ENCODE measurements around the gene SCN10A.

SCN10A gene

GRCh38 chr3:38713121-38713520, 102.9 kb downstream of the SCN10A start:
- no peaks in the 10 kb centered on the region for H3K36me3 ChIP-seq (ENCODE audit: low read depth)
- DNase-seq (ENCODE audit: low spot score) (no peak), ATAC-seq (ENCODE audit: low read depth) (no peak)
- no peak for TF ChIP-seq CTCF (IDR thresholded peaks at IDR 0.05; ENCODE audit: poor library complexity, severe bottlenecking)
- no peaks in the 10 kb centered on the region for H3K27me3 ChIP-seq (ENCODE audit: insufficient read depth, poor library complexity, severe bottlenecking)
- no peaks in the 10 kb centered on the region for H3K9me3 ChIP-seq (ENCODE audit: severe bottlenecking)
- no peaks in the 10 kb centered on the region for H3K4me1 ChIP-seq (ENCODE audit: insufficient read depth, poor library complexity, severe bottlenecking)
- no peak overlapping the region for H3K4me3 ChIP-seq (ENCODE audit: severe bottlenecking)
- no peak overlapping the region for H3K27ac ChIP-seq (ENCODE audit: poor library complexity, severe bottlenecking)

- TF ChIP-seq CTCF (IDR thresholded peaks at IDR 0.05; ENCODE audit: poor library complexity, severe bottlenecking), result no peak
- ATAC-seq (ENCODE audit: low read depth) (no peak), DNase-seq (ENCODE audit: low spot score) (no peak)
- Histone ChIP-seq H3K27ac (ENCODE audit: poor library complexity, severe bottlenecking) (no peak overlapping the region), H3K27me3 (ENCODE audit: insufficient read depth, poor library complexity, severe bottlenecking) (no peaks in the 10 kb centered on the region), H3K36me3 (ENCODE audit: low read depth) (no peaks in the 10 kb centered on the region), H3K4me1 (ENCODE audit: insufficient read depth, poor library complexity, severe bottlenecking) (no peaks in the 10 kb centered on the region), H3K4me3 (ENCODE audit: severe bottlenecking) (no peak overlapping the region), H3K9me3 (ENCODE audit: severe bottlenecking) (no peaks in the 10 kb centered on the region)
Observed at GRCh38 chr3:38711321-38711720, 104.7 kb downstream of the SCN10A start.

DNA sequence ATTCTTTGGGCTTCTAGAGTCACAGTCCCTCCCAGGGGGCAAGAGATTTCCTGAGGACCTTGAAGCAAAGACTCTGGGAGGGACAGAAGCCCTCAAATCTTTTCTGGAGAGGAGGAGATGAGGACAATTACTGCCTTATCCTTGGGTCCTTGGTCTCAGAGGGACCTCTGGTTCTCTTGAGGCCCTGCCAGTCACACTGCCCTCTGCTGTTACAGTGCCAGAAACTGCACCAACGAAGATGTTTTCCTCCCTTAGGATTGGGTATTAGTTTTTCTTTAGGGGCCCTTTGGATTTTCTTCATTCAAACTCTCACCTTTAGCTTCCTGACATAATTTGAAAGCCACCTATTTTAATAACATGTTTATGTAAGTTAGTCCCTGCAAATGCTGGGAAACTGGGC, 108.3 kb downstream of the SCN10A start:
- DNase-seq (ENCODE audit: low spot score), result no peak
- Histone ChIP-seq H3K27me3 (ENCODE audit: insufficient read depth, poor library complexity, severe bottlenecking) (no peaks in the 10 kb centered on the region), H3K27ac (ENCODE audit: poor library complexity, severe bottlenecking) (no peak overlapping the region), H3K4me1 (ENCODE audit: insufficient read depth, poor library complexity, severe bottlenecking) (no peaks in the 10 kb centered on the region), H3K4me3 (ENCODE audit: severe bottlenecking) (no peak overlapping the region), H3K36me3 (ENCODE audit: low read depth) (no peaks in the 10 kb centered on the region), H3K9me3 (ENCODE audit: severe bottlenecking) (no peaks in the 10 kb centered on the region)
- no peak for ATAC-seq (ENCODE audit: low read depth)
- no peak for TF ChIP-seq CTCF (IDR thresholded peaks at IDR 0.05; ENCODE audit: poor library complexity, severe bottlenecking)

DNA sequence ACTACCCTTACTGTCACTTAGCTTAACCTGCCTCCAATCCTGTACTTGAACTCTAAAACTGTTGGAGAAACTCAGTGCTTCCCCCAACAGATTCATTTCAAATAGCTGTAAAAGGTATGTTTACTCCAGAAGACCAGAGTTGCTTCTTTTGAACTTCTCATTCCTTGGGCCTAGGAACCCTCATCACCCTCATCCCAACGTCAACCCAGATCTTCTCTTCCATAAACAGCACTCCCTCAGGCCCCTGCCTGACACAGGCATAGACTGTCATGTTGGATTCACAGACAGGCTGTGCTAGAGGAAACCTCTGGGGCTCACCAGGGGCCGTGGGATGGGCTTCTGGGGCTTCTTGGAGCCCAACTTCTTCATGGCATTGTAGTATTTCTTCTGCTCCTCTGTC, 109.1 kb downstream of the SCN10A start:
- DNase-seq (ENCODE audit: low spot score), result no peak
- Histone ChIP-seq H3K4me1 (ENCODE audit: insufficient read depth, poor library complexity, severe bottlenecking) (no peaks in the 10 kb centered on the region), H3K27ac (ENCODE audit: poor library complexity, severe bottlenecking) (no peak overlapping the region), H3K27me3 (ENCODE audit: insufficient read depth, poor library complexity, severe bottlenecking) (no peaks in the 10 kb centered on the region), H3K36me3 (ENCODE audit: low read depth) (no peaks in the 10 kb centered on the region), H3K9me3 (ENCODE audit: severe bottlenecking) (no peaks in the 10 kb centered on the region), H3K4me3 (ENCODE audit: severe bottlenecking) (no peak overlapping the region)
- no peak for ATAC-seq (ENCODE audit: low read depth)
- TF ChIP-seq CTCF (IDR thresholded peaks at IDR 0.05; ENCODE audit: poor library complexity, severe bottlenecking), result no peak

DNA sequence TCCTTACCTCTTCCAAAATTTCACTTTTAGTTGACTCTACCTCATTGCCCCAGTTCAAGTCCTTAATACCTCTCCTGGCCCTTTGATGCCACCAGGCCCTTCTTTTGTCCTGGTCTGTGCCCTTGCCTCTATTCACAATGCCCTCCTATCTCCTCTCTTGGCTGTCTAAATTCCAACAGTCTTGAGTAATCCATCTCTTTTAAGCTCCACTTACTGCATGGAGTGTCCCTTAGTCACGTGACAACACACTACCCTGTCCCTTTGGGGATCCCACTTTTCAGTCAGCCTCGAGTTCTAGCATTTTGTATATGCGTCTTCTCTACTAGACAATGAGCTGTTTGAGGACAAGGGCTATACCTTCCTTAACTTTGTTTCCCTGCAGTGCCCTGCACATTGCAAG, 113.8 kb downstream of the SCN10A start:
- no peak for TF ChIP-seq CTCF (IDR thresholded peaks at IDR 0.05; ENCODE audit: poor library complexity, severe bottlenecking)
- DNase-seq (ENCODE audit: low spot score), result no peak
- Histone ChIP-seq H3K27me3 (ENCODE audit: insufficient read depth, poor library complexity, severe bottlenecking) (no peaks in the 10 kb centered on the region), H3K4me3 (ENCODE audit: severe bottlenecking) (no peak overlapping the region), H3K36me3 (ENCODE audit: low read depth) (no peaks in the 10 kb centered on the region), H3K27ac (ENCODE audit: poor library complexity, severe bottlenecking) (no peak overlapping the region), H3K4me1 (ENCODE audit: insufficient read depth, poor library complexity, severe bottlenecking) (no peaks in the 10 kb centered on the region), H3K9me3 (ENCODE audit: severe bottlenecking) (no peaks in the 10 kb centered on the region)
- ATAC-seq (ENCODE audit: low read depth), result no peak
